SK-N-SH (cell line): ENCODE measurements around the gene LYRM4. TPM values are rescaled to one million over a fixed set of nuclear protein-coding genes. Genes with fewer than 3 reads are reported as not detected.

Source experiments
- CTCF ChIA-PET: fragments of 300-600, 350-600 bp; formaldehyde crosslinking; extraction: SDS; loops from one replicate; lab custom pipeline; 2021; lab: Yijun Ruan, JAX
- POLR2A ChIA-PET: fragments of 350-600 bp; sonication (Branson Sonifier 250); formaldehyde crosslinking; extraction: SDS; loops from one replicate; lab custom pipeline; 2020; ENCODE audit warnings: antibody characterized with exemption, inconsistent platforms; lab: Yijun Ruan, JAX
- DNase-seq: peaks from one replicate; pipeline ENCODE4 v3.0.0; 2012
- H2AFZ ChIP-seq: fragments of 200-600 bp; sonication (generic); 2 replicates; pipeline ENCODE4 v1.8.1; 2016; ENCODE audit warnings: antibody characterized with exemption, mild to moderate bottlenecking, low read depth
- H3F3A ChIP-seq: fragments of 200-600 bp; sonication (generic); replicated peaks from 2 replicates; pipeline ENCODE3; 2016; ENCODE audit warnings: antibody characterized with exemption, mild to moderate bottlenecking; ENCODE audit not compliant: insufficient read depth
- H3K27ac ChIP-seq, 2 experiments: fragments of 200-500 bp in 1 of 2; fragments of 200-600 bp in 1 of 2; sonication (Bioruptor generic) in 1 of 2; sonication (generic), shearing (Covaris generic) in 1 of 2; 2 replicates each; pipeline versions ENCODE4 v1.5.1 to v1.6.1; 2014 to 2016; ENCODE audit warnings: low read depth in 2 of 2, inconsistent platforms in 1 of 2, low read length in 1 of 2, mild to moderate bottlenecking in 1 of 2, mixed read lengths in 1 of 2
- H3K27me3 ChIP-seq: fragments of 200-600 bp; sonication (generic), shearing (Covaris generic); 2 replicates; pipeline ENCODE4 v1.6.1; 2016; ENCODE audit warnings: mixed run types; ENCODE audit not compliant: insufficient read depth
- H3K36me3 ChIP-seq, 2 experiments: fragments of 200-500 bp in 1 of 2; fragments of 200-600 bp in 1 of 2; sonication (Bioruptor generic) in 1 of 2; sonication (generic) in 1 of 2; replicated peaks in 1 of 2; 2 replicates each; pipeline versions ENCODE3 to v1.5.1; 2014 to 2016; ENCODE audit warnings: low read length in 1 of 2, mild to moderate bottlenecking in 1 of 2; ENCODE audit not compliant: insufficient read depth in 2 of 2, control insufficient read depth in 1 of 2
- H3K4me1 ChIP-seq, 2 experiments: fragments of 200-500 bp in 1 of 2; fragments of 200-600 bp in 1 of 2; sonication (Bioruptor generic) in 1 of 2; sonication (generic), shearing (Covaris generic) in 1 of 2; 2 replicates each; pipeline versions ENCODE4 v1.5.1 to v1.6.1; 2014 to 2016; ENCODE audit warnings: low read depth in 1 of 2, low read length in 1 of 2, mixed run types in 1 of 2; ENCODE audit not compliant: insufficient read depth in 2 of 2, control insufficient read depth in 1 of 2
- H3K4me2 ChIP-seq: fragments of 200-600 bp; sonication (generic), shearing (Covaris generic); 2 replicates; pipeline ENCODE4 v1.6.1; 2017; ENCODE audit warnings: mixed run types
- H3K4me3 ChIP-seq, 2 experiments: fragments of 200-500 bp in 1 of 2; fragments of 200-600 bp in 1 of 2; sonication (Bioruptor generic) in 1 of 2; sonication (generic), shearing (Covaris generic) in 1 of 2; 2 replicates each; pipeline versions ENCODE4 v1.5.1 to v1.8.1; 2014 to 2016; ENCODE audit warnings: low read depth in 2 of 2, inconsistent platforms in 1 of 2, low read length in 1 of 2, mild to moderate bottlenecking in 1 of 2, mixed read lengths in 1 of 2, moderate library complexity in 1 of 2
- H3K79me2 ChIP-seq: fragments of 200-600 bp; sonication (generic); 2 replicates; pipeline ENCODE4 v1.8.1; 2017; ENCODE audit warnings: mild to moderate bottlenecking; ENCODE audit not compliant: insufficient read depth
- H3K9ac ChIP-seq: fragments of 200-600 bp; sonication (generic); 2 replicates; pipeline ENCODE4 v1.6.1; 2017; ENCODE audit warnings: mixed run types
- H3K9me2 ChIP-seq: fragments of 200-600 bp; sonication (generic); 2 replicates; pipeline ENCODE4 v1.6.1; 2017; ENCODE audit warnings: mixed run types
- H3K9me3 ChIP-seq: fragments of 200-600 bp; sonication (generic); 2 replicates; pipeline ENCODE4 v1.6.1; 2017; ENCODE audit warnings: mixed run types, mild to moderate bottlenecking, moderate library complexity
- H4K20me1 ChIP-seq: fragments of 200-600 bp; sonication (generic); 2 replicates; pipeline ENCODE4 v1.6.1; 2017; ENCODE audit warnings: mild to moderate bottlenecking, mixed run types; ENCODE audit not compliant: insufficient read depth
- CHD2 ChIP-seq: fragments of 150-350 bp; IDR thresholded peaks from 2 replicates; pipeline ENCODE4 v1.6.1; 2018; ENCODE audit warnings: low read length; ENCODE audit not compliant: partially characterized antibody
- EP300 ChIP-seq, 2 experiments: IDR thresholded peaks; 2 replicates each; pipeline versions ENCODE4 v1.4.0 to v1.6.1; 2012; ENCODE audit warnings: borderline replicate concordance in 1 of 2, low read depth in 1 of 2, low read length in 1 of 2
- FOSL2 ChIP-seq: IDR thresholded peaks from 2 replicates; pipeline ENCODE4 v1.4.0; 2012; ENCODE audit warnings: low read depth, mild to moderate bottlenecking, moderate library complexity, borderline replicate concordance
- FOXM1 ChIP-seq: IDR thresholded peaks from 2 replicates; pipeline ENCODE4 v1.4.0; 2012; ENCODE audit warnings: low read depth, mild to moderate bottlenecking
- GATA2 ChIP-seq: sonication (generic); formaldehyde crosslinking; IDR thresholded peaks from 2 replicates; pipeline ENCODE4 v1.5.0; 2020; ENCODE audit warnings: mild to moderate bottlenecking, missing genetic modification reagents
- JUND ChIP-seq: IDR thresholded peaks from 2 replicates; pipeline ENCODE4 v1.4.0; 2012
- MEF2A ChIP-seq: IDR thresholded peaks from 2 replicates; pipeline ENCODE4 v1.4.0; 2012; ENCODE audit warnings: low read depth, borderline replicate concordance
- RAD21 ChIP-seq: IDR thresholded peaks from 2 replicates; pipeline ENCODE4 v1.6.1; 2012; ENCODE audit warnings: mild to moderate bottlenecking, low read length
- RCOR1 ChIP-seq: fragments of 150-350 bp; IDR thresholded peaks from 2 replicates; pipeline ENCODE4 v1.6.1; 2017; ENCODE audit warnings: antibody characterized with exemption, low read length
- REST ChIP-seq: IDR thresholded peaks from 2 replicates; pipeline ENCODE4 v1.6.1; 2012; ENCODE audit warnings: mild to moderate bottlenecking, low read depth, low read length, moderate library complexity
- RFX5 ChIP-seq: IDR thresholded peaks from 2 replicates; pipeline ENCODE4 v1.6.1; 2012; ENCODE audit warnings: mild to moderate bottlenecking, improper control_type of control experiment, low read length
- RXRA ChIP-seq: IDR thresholded peaks from 2 replicates; pipeline ENCODE4 v1.4.0; 2012; ENCODE audit warnings: low read depth, mild to moderate bottlenecking, borderline replicate concordance
- SIN3A ChIP-seq: IDR thresholded peaks from 2 replicates; pipeline ENCODE4 v1.6.1; 2012; ENCODE audit warnings: low read depth, mild to moderate bottlenecking, low read length, moderate library complexity, borderline replicate concordance
- TAF1 ChIP-seq: IDR thresholded peaks from 2 replicates; pipeline ENCODE4 v1.6.1; 2012; ENCODE audit warnings: low read depth, mild to moderate bottlenecking, low read length, moderate library complexity, borderline replicate concordance
- USF1 ChIP-seq: IDR thresholded peaks from 2 replicates; pipeline ENCODE4 v1.4.0; 2012; ENCODE audit warnings: low read depth, borderline replicate concordance
- YY1 ChIP-seq: IDR thresholded peaks from 2 replicates; pipeline ENCODE4 v1.4.0; 2012; ENCODE audit warnings: low read depth, mild to moderate bottlenecking
- WGBS: methylation state at CpG from one replicate; pipeline ENCODE4 v1.1.6; 2017; ENCODE audit warnings: low lambda C conversion rate; 5-methylcytosine and 5-hydroxymethylcytosine counted together
- polyA plus RNA-seq, 3 experiments: library from polyadenylated mRNA; depleted of rRNA; stranded (reverse); fragments of >200 nt; gene quantifications; 2 replicates each; pipeline ENCODE4 v1.2.3, GENCODE V29; 2012

Gene LYRM4
- polyA plus RNA-seq, 1 of the 3 experiments (the other 2 are of a cell fraction), result 37.2 TPM

- no peak overlapping the region for H3K4me2 ChIP-seq
- no peaks in the 10 kb centered on the region for H4K20me1 ChIP-seq
- no peaks in the 10 kb centered on the region for H3K79me2 ChIP-seq
- H3K9me3 ChIP-seq, result no peaks in the 10 kb centered on the region
- H3F3A ChIP-seq, result no peaks in the 10 kb centered on the region
- no peak overlapping the region for H3K27ac ChIP-seq
- no peak for DNase-seq
- no peaks in the 10 kb centered on the region for H3K36me3 ChIP-seq
- TF ChIP-seq USF1 (no peak), GATA2 (CRISPR knock-in tag) (no peak), CHD2 (no peak), TAF1 (no peak), MEF2A (no peak), FOSL2 (no peak), RCOR1 (no peak), EP300 (IDR thresholded peaks at IDR 0.05; ENCODE audit: borderline replicate concordance in 1 of 2, low read depth in 1 of 2, low read length in 1 of 2) (no peak), REST (no peak), YY1 (no peak), RXRA (no peak)
- H3K4me1 ChIP-seq, result no peaks in the 10 kb centered on the region; a peak in 1 of 4 replicates
- POLR2A ChIA-PET, result no interaction called here
- no peaks in the 10 kb centered on the region for H3K9me2 ChIP-seq
- H2AFZ ChIP-seq, result no peak overlapping the region
- H3K27me3 ChIP-seq, result no peaks in the 10 kb centered on the region
- 77% methylated on average over 4 of the region's 4 CpGs for WGBS
- no peak overlapping the region for H3K4me3 ChIP-seq
- CTCF ChIA-PET, result interaction anchor here (0.7 to 2.9 kb wide), 2 partner anchors 17 to 1433 kb away, joined by 3 to 16 read pairs; no protein-coding TSS in a partner anchor
- H3K9ac ChIP-seq, result no peak overlapping the region
These were observed 100.5 kb downstream of the LYRM4 start for GRCh38 chr6:5160206-5160605.

GRCh38 chr6:5159162-5159561, 101.6 kb downstream of the LYRM4 start:
- H3F3A ChIP-seq, result no peaks in the 10 kb centered on the region
- no peaks in the 10 kb centered on the region; a peak in 1 of 4 replicates for H3K4me1 ChIP-seq
- no peak for DNase-seq
- H3K9me2 ChIP-seq, result no peaks in the 10 kb centered on the region
- no peaks in the 10 kb centered on the region for H3K79me2 ChIP-seq
- no peaks in the 10 kb centered on the region for H3K36me3 ChIP-seq
- H3K4me2 ChIP-seq, result no peak overlapping the region
- no peaks in the 10 kb centered on the region for H3K9me3 ChIP-seq
- TF ChIP-seq RAD21 (no peak), SIN3A (no peak), EP300 (IDR thresholded peaks at IDR 0.05; ENCODE audit: borderline replicate concordance in 1 of 2, low read depth in 1 of 2, low read length in 1 of 2) (no peak), GATA2 (CRISPR knock-in tag) (no peak), YY1 (no peak), FOXM1 (no peak), TAF1 (no peak), RFX5 (no peak), JUND (no peak), CHD2 (no peak)
- WGBS, result 92% methylated on average over 1 of the region's 1 CpG
- POLR2A ChIA-PET, result no interaction called here
- H3K27ac ChIP-seq, result no peak overlapping the region
- H3K4me3 ChIP-seq, result no peak overlapping the region
- H4K20me1 ChIP-seq, result no peaks in the 10 kb centered on the region
- H3K27me3 ChIP-seq, result no peaks in the 10 kb centered on the region
- H2AFZ ChIP-seq, result no peak overlapping the region
- no peak overlapping the region for H3K9ac ChIP-seq
- CTCF ChIA-PET, result interaction anchor here (0.8 to 2.9 kb wide), 2 partner anchors 15 to 48 kb away, joined by 3 to 16 read pairs; no protein-coding TSS in a partner anchor
